ENCODE results near the gene MIEF2.

The MIEF2 gene

GRCh38 chr17:18256776-18257175, 3.7 kb upstream of the MIEF2 start:
- DNase-seq (ENCODE audit: low read depth), result no peak

GRCh38 chr17:18257268-18257981, 3.0 kb upstream of the MIEF2 start:
- DNase-seq (ENCODE audit: low read depth), result no peak

GRCh38 chr17:18257982-18258355, 2.5 kb upstream of the MIEF2 start:
- peak; percentile 63 for DNase-seq (ENCODE audit: low read depth)

- DNase-seq (ENCODE audit: low read depth), result no peak
These were observed 2.0 kb upstream of the MIEF2 start, which contains the start of gene FLII for GRCh38 chr17:18258356-18259038. Gene FLII (minus strand): TSS chr17:18258738. CDS start chr17:18258690, 48 bp downstream.

GRCh38 chr17:18259621-18260331, 686 bp upstream of the MIEF2 start:
- peak; percentile 65 for DNase-seq (ENCODE audit: low read depth)

GRCh38 chr17:18261146-18261515, 669 bp downstream of the MIEF2 start:
- no peak for DNase-seq (ENCODE audit: low read depth)

GRCh38 chr17:18261659-18262058, 1.2 kb downstream of the MIEF2 start:
- DNase-seq (ENCODE audit: low read depth), result no peak

GRCh38 chr17:18262111-18262510, 1.6 kb downstream of the MIEF2 start:
- no peak for DNase-seq (ENCODE audit: low read depth)

DNA sequence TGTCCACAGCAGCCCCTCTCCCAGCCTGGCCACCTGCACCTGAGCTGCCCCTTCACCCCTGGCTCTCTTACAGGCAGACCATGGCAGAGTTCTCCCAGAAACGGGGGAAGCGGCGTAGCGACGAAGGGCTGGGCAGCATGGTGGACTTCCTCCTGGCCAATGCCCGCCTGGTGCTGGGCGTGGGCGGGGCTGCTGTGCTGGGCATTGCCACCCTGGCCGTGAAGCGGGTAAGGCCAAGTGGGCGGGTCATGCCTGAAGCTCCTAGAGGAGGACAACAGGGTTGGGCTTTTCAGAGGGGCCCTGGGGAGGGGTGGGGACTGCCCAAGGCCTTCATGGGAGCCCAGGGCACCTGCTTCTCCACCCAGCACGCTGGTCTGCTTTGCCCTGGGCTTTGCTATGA, 2.2 kb downstream of the MIEF2 start:
- DNase-seq (ENCODE audit: low read depth), result no peak

DNA sequence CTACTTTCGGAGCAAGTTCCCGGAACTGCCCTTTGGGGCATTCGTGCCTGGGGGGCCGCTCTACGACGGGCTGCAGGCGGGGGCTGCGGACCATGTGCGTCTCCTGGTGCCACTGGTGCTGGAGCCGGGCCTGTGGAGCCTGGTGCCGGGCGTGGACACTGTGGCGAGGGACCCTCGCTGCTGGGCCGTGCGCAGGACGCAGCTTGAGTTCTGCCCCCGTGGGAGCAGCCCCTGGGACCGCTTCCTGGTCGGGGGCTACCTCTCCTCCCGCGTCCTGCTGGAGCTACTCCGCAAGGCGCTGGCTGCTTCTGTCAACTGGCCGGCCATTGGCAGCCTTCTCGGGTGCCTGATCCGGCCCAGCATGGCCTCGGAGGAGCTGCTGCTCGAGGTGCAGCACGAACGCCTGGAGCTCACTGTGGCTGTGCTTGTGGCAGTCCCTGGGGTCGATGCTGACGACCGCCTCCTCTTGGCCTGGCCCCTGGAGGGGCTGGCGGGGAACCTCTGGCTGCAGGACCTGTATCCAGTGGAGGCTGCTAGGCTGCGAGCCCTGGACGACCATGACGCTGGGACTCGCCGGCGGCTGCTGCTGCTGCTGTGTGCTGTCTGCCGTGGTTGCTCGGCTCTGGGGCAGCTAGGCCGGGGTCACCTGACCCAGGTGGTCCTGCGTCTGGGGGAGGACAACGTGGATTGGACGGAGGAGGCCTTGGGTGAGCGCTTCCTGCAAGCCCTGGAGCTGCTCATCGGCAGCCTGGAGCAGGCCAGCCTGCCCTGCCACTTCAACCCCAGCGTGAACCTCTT, 3.6 kb downstream of the MIEF2 start:
- DNase-seq (ENCODE audit: low read depth), result no peak

- DNase-seq (ENCODE audit: low read depth), result no peak
These were observed 6.9 kb downstream of the MIEF2 start for GRCh38 chr17:18267366-18267765.

DNA sequence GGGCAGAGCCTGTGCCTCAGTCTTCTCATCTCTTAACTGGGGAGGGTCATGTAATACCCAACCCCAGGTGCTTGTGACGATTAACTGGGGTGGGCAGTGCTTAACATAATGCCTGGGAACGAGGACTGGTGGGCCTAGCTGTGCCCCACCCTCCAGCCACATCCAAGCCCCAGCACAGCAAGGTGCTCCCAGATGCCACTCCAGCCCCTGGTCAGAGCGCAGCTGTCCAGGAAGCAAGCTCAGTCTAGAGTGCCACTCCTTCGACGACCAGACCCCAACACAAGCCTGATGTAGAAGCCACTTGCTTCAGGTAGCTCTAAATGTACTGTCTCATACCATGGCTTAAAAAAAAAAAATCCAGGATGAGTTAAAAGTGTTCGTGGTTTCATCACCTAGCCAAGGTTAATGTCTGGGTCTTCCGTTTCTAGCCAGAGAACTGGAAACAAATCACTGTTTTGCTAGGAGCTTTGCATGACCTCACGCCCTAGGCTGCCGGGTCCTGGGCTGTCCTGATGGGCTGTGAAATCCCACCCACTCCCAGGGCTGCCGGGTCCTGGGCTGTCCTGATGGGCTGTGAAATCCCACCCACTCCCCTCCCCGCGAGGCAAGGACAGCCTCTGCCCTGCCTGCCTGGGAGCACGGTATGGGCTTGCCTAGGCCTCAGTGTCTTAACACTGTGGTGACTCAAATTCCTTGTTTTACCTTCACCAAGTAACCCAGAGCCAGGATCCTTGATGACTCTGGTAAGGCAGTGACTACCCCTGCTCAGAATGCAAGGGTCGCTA, 7.7 kb downstream of the MIEF2 start:
- no peak for DNase-seq (ENCODE audit: low read depth)

DNA sequence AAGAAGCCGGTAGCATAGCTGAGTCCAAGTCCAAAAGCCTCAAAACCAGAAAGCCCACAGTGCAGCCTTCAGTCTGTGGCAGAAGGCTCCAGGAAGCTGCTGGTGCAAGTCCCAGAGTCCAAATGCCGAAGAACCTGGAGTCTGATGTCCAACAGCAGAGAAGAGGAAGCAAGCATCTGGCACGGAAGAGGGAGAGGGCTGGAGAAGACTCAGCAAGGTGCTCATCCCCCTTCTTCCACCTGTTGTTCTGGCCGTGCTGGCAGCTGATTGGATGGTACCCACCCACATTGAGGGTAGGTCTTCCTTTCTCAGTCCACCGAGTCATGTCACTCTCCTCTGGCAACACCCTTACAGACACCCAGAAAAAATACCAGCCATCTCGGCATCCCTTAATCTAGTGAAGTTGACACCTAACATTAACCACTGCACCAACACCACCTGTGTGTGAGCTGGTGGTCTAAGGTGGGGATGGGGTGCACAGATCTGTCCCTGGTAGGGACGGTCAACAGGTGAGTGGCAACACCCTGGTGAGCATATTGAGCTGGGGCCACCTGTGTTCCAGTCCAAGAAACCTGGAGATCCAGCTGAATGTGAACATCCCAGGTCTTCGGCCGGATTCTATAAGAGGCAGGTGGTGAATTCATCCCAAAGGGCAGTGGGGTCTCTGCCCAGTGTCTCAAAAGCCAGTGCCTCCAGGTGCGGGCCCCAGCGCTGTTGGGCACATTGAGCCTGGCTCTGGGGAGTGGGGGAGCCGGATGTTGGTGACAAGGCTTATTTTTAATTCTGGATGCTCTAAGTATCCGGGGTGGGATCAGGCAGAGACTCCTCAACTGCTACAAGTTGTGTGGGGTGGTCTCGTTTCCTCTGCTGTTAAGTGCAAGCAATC, 9.8 kb downstream of the MIEF2 start:
- DNase-seq (ENCODE audit: low read depth), result no peak

GRCh38 chr17:18277076-18277475, 16.6 kb downstream of the MIEF2 start:
- DNase-seq (ENCODE audit: low read depth), result no peak

DNA sequence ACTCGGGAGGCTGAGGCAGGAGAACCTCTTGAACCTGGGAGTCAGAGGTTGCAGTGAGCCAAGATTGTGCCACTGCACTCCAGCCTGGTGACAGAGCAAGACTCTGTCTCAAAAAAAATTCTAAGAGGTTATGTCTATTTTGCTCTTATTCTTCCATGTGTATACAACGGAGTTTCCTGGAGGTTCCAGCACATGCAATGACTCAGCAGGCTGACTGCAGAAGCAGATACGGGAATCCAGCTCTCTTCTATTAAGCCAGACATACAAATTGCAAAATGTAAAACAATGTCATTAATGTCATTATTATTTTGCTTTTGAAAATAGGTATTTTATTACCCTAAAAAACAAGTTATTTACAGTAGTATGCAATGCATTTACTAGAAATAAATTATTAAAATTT, 18.4 kb downstream of the MIEF2 start:
- no peak for DNase-seq (ENCODE audit: low read depth)

GRCh38 chr17:18280249-18280648, 19.8 kb downstream of the MIEF2 start:
- no peak for DNase-seq (ENCODE audit: low read depth)

GRCh38 chr17:18280766-18281371, 20.4 kb downstream of the MIEF2 start:
- no peak for DNase-seq (ENCODE audit: low read depth)

DNA sequence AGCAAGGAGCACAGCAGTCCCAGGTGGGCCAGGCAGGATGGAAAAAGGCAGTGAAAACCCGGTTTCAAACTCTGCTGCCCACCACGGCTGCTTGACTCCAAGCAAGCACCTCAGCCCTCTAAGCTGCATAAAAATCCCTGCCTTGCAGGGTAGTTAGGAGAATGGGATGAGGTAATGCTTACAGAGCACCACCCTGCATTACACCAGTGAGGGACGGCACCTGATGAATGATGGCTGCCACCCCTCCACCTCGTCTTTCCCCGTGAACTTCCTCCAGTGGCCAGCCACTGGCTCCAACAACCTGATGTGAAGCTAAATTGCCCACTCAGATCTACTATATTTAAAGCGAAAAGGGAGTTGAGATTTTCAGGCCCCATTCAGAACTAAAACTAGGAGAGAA, 21.3 kb downstream of the MIEF2 start:
- no peak for DNase-seq (ENCODE audit: low read depth)

DNA sequence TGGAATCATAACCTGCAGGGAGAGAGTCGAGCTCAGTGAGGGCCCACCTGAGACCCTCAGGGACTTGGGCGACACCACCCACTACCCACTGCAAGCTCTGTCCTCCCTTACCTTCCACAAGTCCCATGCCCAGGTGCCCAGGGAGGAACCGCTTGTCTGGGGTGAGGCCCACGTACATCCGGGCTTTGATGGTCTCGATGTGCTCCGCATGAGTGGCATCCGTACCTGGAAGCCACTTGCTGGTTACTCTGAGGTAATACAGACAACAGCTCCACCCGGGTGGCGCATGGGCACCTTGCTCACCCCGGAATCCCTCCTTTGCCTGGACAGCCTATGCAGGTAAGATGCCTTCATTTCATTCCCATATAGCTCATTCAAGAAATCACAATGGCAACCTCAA, 24.8 kb downstream of the MIEF2 start:
- no peak for DNase-seq (ENCODE audit: low read depth)

Data from HS-5 (cell line).